Activated CD8-positive, alpha-beta memory T cell treated with anti-CD3 and anti-CD28 coated beads for 24 hours (primary cell): Measurements from ENCODE around the gene GNAQ.

ENCODE experiments used
- DNase-seq: peaks from one replicate; pipeline ENCODE4 v3.0.0-alpha.2; 2020

The GNAQ gene

GRCh38 chr9:77938163-77938562 lies 93.4 kb downstream of the GNAQ start:
- no peak for DNase-seq

- DNase-seq = no peak
Measured at GRCh38 chr9:77935974-77936373, 95.6 kb downstream of the GNAQ start.

- no peak for DNase-seq
Measured at GRCh38 chr9:77935211-77935610, 96.4 kb downstream of the GNAQ start.

GRCh38 chr9:77933976-77934375 lies 97.6 kb downstream of the GNAQ start:
- DNase-seq = no peak

GRCh38 chr9:77933019-77933418 lies 98.6 kb downstream of the GNAQ start:
- no peak for DNase-seq

- DNase-seq = no peak
Measured at GRCh38 chr9:77929942-77930341, 101.7 kb downstream of the GNAQ start.

- DNase-seq = no peak
Measured at GRCh38 chr9:77927265-77927664, 104.3 kb downstream of the GNAQ start.

- no peak for DNase-seq
Measured at GRCh38 chr9:77926371-77926878, 105.2 kb downstream of the GNAQ start.

- DNase-seq = no peak
Measured at GRCh38 chr9:77922591-77922990, 109.0 kb downstream of the GNAQ start.

- no peak for DNase-seq
Measured at GRCh38 chr9:77917800-77918199, 113.8 kb downstream of the GNAQ start.

- DNase-seq = no peak
Measured at GRCh38 chr9:77916820-77917219, 114.8 kb downstream of the GNAQ start.

GRCh38 chr9:77916410-77916819 lies 115.2 kb downstream of the GNAQ start:
- DNase-seq = no peak

GRCh38 chr9:77915744-77916143 lies 115.9 kb downstream of the GNAQ start:
- no peak for DNase-seq

- no peak for DNase-seq
Measured at GRCh38 chr9:77912895-77913693, 118.5 kb downstream of the GNAQ start.

- no peak for DNase-seq
Measured at GRCh38 chr9:77911928-77912327, 119.7 kb downstream of the GNAQ start.

GRCh38 chr9:77910194-77910621 lies 121.4 kb downstream of the GNAQ start:
- no peak for DNase-seq

- DNase-seq = no peak
Measured at GRCh38 chr9:77909306-77909705, 122.3 kb downstream of the GNAQ start.

- no peak for DNase-seq
Measured at GRCh38 chr9:77908293-77908692, 123.3 kb downstream of the GNAQ start.

- no peak for DNase-seq
Measured at GRCh38 chr9:77907585-77907984, 124.0 kb downstream of the GNAQ start.

- DNase-seq = no peak
Measured at GRCh38 chr9:77906991-77907390, 124.6 kb downstream of the GNAQ start.

GRCh38 chr9:77903666-77904285 lies 127.8 kb downstream of the GNAQ start:
- DNase-seq = no peak

- no peak for DNase-seq
Measured at GRCh38 chr9:77901771-77902170, 129.8 kb downstream of the GNAQ start.

GRCh38 chr9:77901018-77901417 lies 130.6 kb downstream of the GNAQ start:
- no peak for DNase-seq

- no peak for DNase-seq
Measured at GRCh38 chr9:77899679-77900354, 131.8 kb downstream of the GNAQ start.
